ENCODE measurements around the gene PRIMPOL.

GRCh38 chr4:184705692-184706091, 56.2 kb downstream of the PRIMPOL start:
- TF ChIP-seq CTCF (IDR thresholded peaks at IDR 0.05), result no peak
- no peak for TF ChIP-seq POLR2A (IDR thresholded peaks at IDR 0.05)
